Neuronal stem cell (in vitro differentiated cells): ENCODE results near the gene ICAM1.

Source experiments
- DNase-seq: peaks from one replicate; pipeline ENCODE4 v3.0.0-alpha.2; 2013; ENCODE audit warnings: low spot score
- H2AFZ ChIP-seq: one replicate; pipeline ENCODE4 v1.6.1; 2013; ENCODE audit warnings: mild to moderate bottlenecking, low read length, inconsistent platforms
- H2AK5ac ChIP-seq: 2 replicates; pipeline ENCODE4 v1.6.1; 2013; ENCODE audit warnings: low read depth, mild to moderate bottlenecking, inconsistent platforms, low read length, moderate library complexity, mixed read lengths
- H2BK120ac ChIP-seq: 2 replicates; pipeline ENCODE4 v1.6.1; 2013; ENCODE audit warnings: low read depth, mild to moderate bottlenecking, inconsistent platforms, low read length, moderate library complexity, mixed read lengths
- H2BK12ac ChIP-seq: one replicate; pipeline ENCODE4 v1.6.1; 2013; ENCODE audit warnings: low read length, inconsistent platforms
- H2BK15ac ChIP-seq: 2 replicates; pipeline ENCODE4 v1.6.1; 2013; ENCODE audit warnings: mild to moderate bottlenecking, low read length, inconsistent platforms, mixed read lengths
- H2BK5ac ChIP-seq: one replicate; pipeline ENCODE4 v1.6.1; 2013; ENCODE audit warnings: inconsistent platforms, mild to moderate bottlenecking, low read length, moderate library complexity
- H3K14ac ChIP-seq: one replicate; pipeline ENCODE4 v1.6.1; 2013; ENCODE audit warnings: low read length, inconsistent platforms
- H3K18ac ChIP-seq: 2 replicates; pipeline ENCODE4 v1.6.1; 2013; ENCODE audit warnings: low read length, inconsistent platforms
- H3K23ac ChIP-seq: 2 replicates; pipeline ENCODE4 v1.6.1; 2013; ENCODE audit warnings: low read depth, mild to moderate bottlenecking, mixed read lengths, low read length, inconsistent platforms; ENCODE audit not compliant: poor library complexity
- H3K27ac ChIP-seq: replicated peaks from 3 replicates; pipeline ENCODE4 v1.5.1; 2013; ENCODE audit warnings: low read length, inconsistent platforms
- H3K27me3 ChIP-seq, 3 experiments: 2 replicates each; pipeline ENCODE4 v1.6.1; 2013; ENCODE audit warnings: low read length in 3 of 3, mild to moderate bottlenecking in 2 of 3, inconsistent platforms in 1 of 3, low read depth in 1 of 3, mixed read lengths in 1 of 3, moderate library complexity in 1 of 3; ENCODE audit not compliant: control insufficient read depth in 3 of 3, insufficient read depth in 3 of 3
- H3K36me3 ChIP-seq, 2 donors: replicated peaks in 1 of 2; 2 replicates each; pipeline ENCODE4 v1.6.1; 2013; ENCODE audit warnings: low read length in 2 of 2; ENCODE audit not compliant: control insufficient read depth in 2 of 2, insufficient read depth in 2 of 2
- H3K4ac ChIP-seq: 2 replicates; pipeline ENCODE4 v1.6.1; 2013; ENCODE audit warnings: inconsistent platforms, mild to moderate bottlenecking, low read length, moderate library complexity
- H3K4me1 ChIP-seq, 2 donors: 1 replicate in 1 of 2; 2 replicates in 1 of 2; pipeline ENCODE4 v1.6.1; 2013; ENCODE audit warnings: low read length in 2 of 2, low read depth in 1 of 2; ENCODE audit not compliant: control insufficient read depth in 2 of 2, insufficient read depth in 1 of 2
- H3K4me2 ChIP-seq: one replicate; pipeline ENCODE4 v1.6.1; 2013; ENCODE audit warnings: mild to moderate bottlenecking, low read length, inconsistent platforms; ENCODE audit not compliant: insufficient read depth, poor library complexity, severe bottlenecking
- H3K4me3 ChIP-seq, 2 donors: 2 replicates each; pipeline ENCODE4 v1.5.1; 2013; ENCODE audit warnings: low read length in 2 of 2, mild to moderate bottlenecking in 2 of 2, inconsistent platforms in 1 of 2, moderate library complexity in 1 of 2
- H3K79me1 ChIP-seq: one replicate; pipeline ENCODE4 v1.6.1; 2013; ENCODE audit warnings: low read depth, mild to moderate bottlenecking, inconsistent platforms, low read length, moderate library complexity
- H3K9ac ChIP-seq: one replicate; pipeline ENCODE4 v1.6.1; 2013; ENCODE audit warnings: mild to moderate bottlenecking, low read depth, low read length, inconsistent platforms; ENCODE audit not compliant: poor library complexity
- H3K9me3 ChIP-seq, 2 donors: replicated peaks in 1 of 2; 2 replicates each; pipeline versions ENCODE3 to v1.6.1; 2013; ENCODE audit warnings: low read length in 2 of 2, mild to moderate bottlenecking in 2 of 2, inconsistent platforms in 1 of 2, low read depth in 1 of 2, mixed read lengths in 1 of 2, moderate library complexity in 1 of 2; ENCODE audit not compliant: control insufficient read depth in 2 of 2, insufficient read depth in 1 of 2
- H4K8ac ChIP-seq: one replicate; pipeline ENCODE4 v1.6.1; 2013; ENCODE audit warnings: low read depth, mild to moderate bottlenecking, inconsistent platforms, low read length, moderate library complexity
- H4K91ac ChIP-seq: one replicate; pipeline ENCODE4 v1.6.1; 2013; ENCODE audit warnings: low read length, low read depth, mild to moderate bottlenecking, inconsistent platforms; ENCODE audit not compliant: poor library complexity
- WGBS, 2 donors: extraction: QIAGEN DNeasy Blood & Tissue Kit; methylation state at CpG; one replicate each; pipeline ENCODE4 v1.1.7; 2013; ENCODE audit warnings: missing lambda C conversion rate in 2 of 2, mixed read lengths in 1 of 2; ENCODE audit not compliant: insufficient read length in 2 of 2, insufficient replicate concordance in 1 of 2; ENCODE audit errors: extremely low coverage in 2 of 2; 5-methylcytosine and 5-hydroxymethylcytosine counted together

ICAM1 gene

GRCh38 chr19:10224337-10224736 lies 46.6 kb upstream of the ICAM1 start:
- no peak overlapping the region for H3K4me2 ChIP-seq
- H2AK5ac ChIP-seq: no peak overlapping the region
- no CpG with 5 or more reads among the region's 23 CpGs for WGBS, 2 donors
- H3K9me3 ChIP-seq: no peaks in the 10 kb centered on the region
- no peak overlapping the region for H4K91ac ChIP-seq
- no peak overlapping the region for H2AFZ ChIP-seq
- peak overlapping the region; percentile 17 for H3K23ac ChIP-seq
- H4K8ac ChIP-seq: no peak overlapping the region
- H3K27me3 ChIP-seq: no peaks in the 10 kb centered on the region
- H3K4ac ChIP-seq: peak overlapping the region; percentile 69
- peak overlapping the region; percentile 95 for H2BK12ac ChIP-seq
- H3K9ac ChIP-seq: no peak overlapping the region
- H2BK120ac ChIP-seq: no peak overlapping the region
- H3K79me1 ChIP-seq: peaks cover 14% of the 10 kb centered on the region
- H3K14ac ChIP-seq: no peak overlapping the region
- peak overlapping the region; percentile 33 for H3K18ac ChIP-seq
- peaks cover 15 to 27% of the 10 kb centered on the region in 2 donors for H3K36me3 ChIP-seq
- H3K4me3 ChIP-seq: no peak overlapping the region
- DNase-seq: no peak
- H3K27ac ChIP-seq: no peak overlapping the region
- H2BK5ac ChIP-seq: no peak overlapping the region
- H3K4me1 ChIP-seq: peaks cover 9% of the 10 kb centered on the region in 2 donors
- no peak overlapping the region for H2BK15ac ChIP-seq

- no peak overlapping the region for H3K4me3 ChIP-seq
- DNase-seq: no peak
Measured at GRCh38 chr19:10226021-10226375, 44.9 kb upstream of the ICAM1 start.

GRCh38 chr19:10226376-10227025 lies 44.4 kb upstream of the ICAM1 start:
- Histone ChIP-seq H3K18ac (no peak overlapping the region), H2BK12ac (no peak overlapping the region), H2BK5ac (no peak overlapping the region), H3K4me2 (no peak overlapping the region), H4K91ac (no peak overlapping the region), H3K36me3 (peaks cover 14 to 27% of the 10 kb centered on the region in 2 donors), H3K4me3 (no peak overlapping the region), H4K8ac (no peak overlapping the region), H3K4me1 (peaks cover 13 to 15% of the 10 kb centered on the region in 2 donors), H3K27me3 (no peaks in the 10 kb centered on the region), H3K9ac (no peak overlapping the region), H2BK120ac (no peak overlapping the region), H3K27ac (peak overlapping the region; percentile 23), H3K79me1 (peaks cover 18% of the 10 kb centered on the region), H3K14ac (no peak overlapping the region), H3K9me3 (no peaks in the 10 kb centered on the region), H3K4ac (no peak overlapping the region), H2BK15ac (no peak overlapping the region), H2AK5ac (no peak overlapping the region), H3K23ac (no peak overlapping the region), H2AFZ (no peak overlapping the region)
- no peak for DNase-seq
- no CpG with 5 or more reads among the region's 13 CpGs for WGBS, 2 donors

More at GRCh38 chr19:10226021-10226375, 44.9 kb upstream of the ICAM1 start:
- no CpG with 5 or more reads among the region's 6 CpGs for WGBS, 2 donors
- no peak overlapping the region for H3K27ac ChIP-seq
- no peak overlapping the region for H2BK5ac ChIP-seq
- H3K18ac ChIP-seq: no peak overlapping the region
- H3K4me2 ChIP-seq: no peak overlapping the region
- no peak overlapping the region for H2BK15ac ChIP-seq
- no peak overlapping the region for H3K23ac ChIP-seq
- H4K91ac ChIP-seq: no peak overlapping the region
- no peak overlapping the region for H2BK12ac ChIP-seq
- H3K14ac ChIP-seq: no peak overlapping the region
- H2BK120ac ChIP-seq: no peak overlapping the region
- H3K9me3 ChIP-seq: no peaks in the 10 kb centered on the region
- no peak overlapping the region for H4K8ac ChIP-seq
- peaks cover 18% of the 10 kb centered on the region for H3K79me1 ChIP-seq
- no peak overlapping the region for H2AFZ ChIP-seq
- peaks cover 13 to 14% of the 10 kb centered on the region in 2 donors for H3K4me1 ChIP-seq
- H3K4ac ChIP-seq: no peak overlapping the region
- no peak overlapping the region for H2AK5ac ChIP-seq
- H3K27me3 ChIP-seq: no peaks in the 10 kb centered on the region
- no peak overlapping the region for H3K9ac ChIP-seq
- peaks cover 15 to 27% of the 10 kb centered on the region in 2 donors for H3K36me3 ChIP-seq

- peak overlapping the region; percentile 44 for H3K9ac ChIP-seq
- H3K9me3 ChIP-seq: no peaks in the 10 kb centered on the region
- no peak overlapping the region for H2BK12ac ChIP-seq
- H3K4me3 ChIP-seq: no peak overlapping the region
- peak overlapping the region; percentile 67 for H2BK15ac ChIP-seq
- no CpG with 5 or more reads among the region's 28 CpGs for WGBS, 2 donors
- H3K23ac ChIP-seq: peak overlapping the region; percentile 85
- no peak overlapping the region for H3K4ac ChIP-seq
- H2AFZ ChIP-seq: no peak overlapping the region
- DNase-seq: no peak
- H3K14ac ChIP-seq: no peak overlapping the region
- H2BK120ac ChIP-seq: peak overlapping the region; percentile 61
- peak overlapping the region; percentile 12 for H3K4me2 ChIP-seq
- no peak overlapping the region for H4K91ac ChIP-seq
- no peak overlapping the region for H4K8ac ChIP-seq
- no peak overlapping the region for H2BK5ac ChIP-seq
- H3K36me3 ChIP-seq: peaks cover 11 to 27% of the 10 kb centered on the region in 2 donors
- H3K18ac ChIP-seq: peak overlapping the region; percentile 87
- peaks cover 13 to 18% of the 10 kb centered on the region in 2 donors for H3K4me1 ChIP-seq
- H2AK5ac ChIP-seq: peak overlapping the region; percentile 96
- peaks cover 21% of the 10 kb centered on the region for H3K79me1 ChIP-seq
- no peaks in the 10 kb centered on the region for H3K27me3 ChIP-seq
- no peak overlapping the region for H3K27ac ChIP-seq
Measured at GRCh38 chr19:10227026-10227971, 43.6 kb upstream of the ICAM1 start.
